Esophagus (tissue), 2 donors: ENCODE results near the gene GTF2B. TPM values are rescaled to one million over a fixed set of nuclear protein-coding genes. Genes with fewer than 3 reads are reported as not detected.
"Not testable (repeated sequence)": the region's sequence is repeated elsewhere in the genome, so short reads cannot be mapped to it uniquely, and the experiment has no call there.

Experiments used
- H3K27ac ChIP-seq, 2 donors: one replicate each; pipeline ENCODE4 v1.5.1; 2013; ENCODE audit warnings: low read depth in 2 of 2, mild to moderate bottlenecking in 2 of 2, inconsistent platforms in 1 of 2, low read length in 1 of 2, moderate library complexity in 1 of 2
- H3K27me3 ChIP-seq, 2 donors: one replicate each; pipeline ENCODE4 v1.6.1; 2013; ENCODE audit warnings: low read length in 2 of 2, control low read depth in 1 of 2, mild to moderate bottlenecking in 1 of 2; ENCODE audit not compliant: insufficient read depth in 2 of 2, control insufficient read depth in 1 of 2
- H3K36me3 ChIP-seq, 2 donors: one replicate each; pipeline ENCODE4 v1.6.1; 2013; ENCODE audit warnings: low read length in 1 of 2; ENCODE audit not compliant: control insufficient read depth in 2 of 2, insufficient read depth in 2 of 2
- H3K4me1 ChIP-seq, 2 donors: one replicate each; pipeline ENCODE4 v1.6.1; 2013; ENCODE audit warnings: low read length in 1 of 2; ENCODE audit not compliant: control insufficient read depth in 2 of 2, insufficient read depth in 2 of 2
- H3K4me3 ChIP-seq, 2 donors: one replicate each; pipeline ENCODE4 v1.5.1; 2013; ENCODE audit warnings: low read length in 2 of 2, mild to moderate bottlenecking in 2 of 2, low read depth in 1 of 2, moderate library complexity in 1 of 2
- H3K9me3 ChIP-seq, 2 donors: one replicate each; pipeline ENCODE4 v1.6.1; 2013; ENCODE audit warnings: mild to moderate bottlenecking in 2 of 2, low read depth in 1 of 2, low read length in 1 of 2, moderate library complexity in 1 of 2; ENCODE audit not compliant: control insufficient read depth in 2 of 2, insufficient read depth in 1 of 2
- WGBS, 2 donors: extraction: QIAGEN DNeasy Blood & Tissue Kit; methylation state at CpG; one replicate each; pipeline ENCODE4 v1.1.7; 2013; 5-methylcytosine and 5-hydroxymethylcytosine counted together
- polyA plus RNA-seq, 2 donors: library from polyadenylated mRNA; stranded (reverse); fragments of 200-250 nt; gene quantifications; one replicate each; pipeline ENCODE4 v1.2.3, GENCODE V29; 2013
- donor health status: healthy with polysubstance abuse.
- donor health status: Bipolar disorder and iron deficiency.

GTF2B gene, protein sequence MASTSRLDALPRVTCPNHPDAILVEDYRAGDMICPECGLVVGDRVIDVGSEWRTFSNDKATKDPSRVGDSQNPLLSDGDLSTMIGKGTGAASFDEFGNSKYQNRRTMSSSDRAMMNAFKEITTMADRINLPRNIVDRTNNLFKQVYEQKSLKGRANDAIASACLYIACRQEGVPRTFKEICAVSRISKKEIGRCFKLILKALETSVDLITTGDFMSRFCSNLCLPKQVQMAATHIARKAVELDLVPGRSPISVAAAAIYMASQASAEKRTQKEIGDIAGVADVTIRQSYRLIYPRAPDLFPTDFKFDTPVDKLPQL
- 10 to 100 TPM; 19.8 to 25.5 TPM for polyA plus RNA-seq

GRCh38 chr1:88891318-88891950 lies at the start of gene GTF2B:
GTF2B (minus strand) TSS chr1:88891567; CDS start chr1:88891499, 68 bp downstream.
- H3K4me3 ChIP-seq: peak within 1 kb of the TSS; percentile 96 to 99
- H3K27ac ChIP-seq: peak within 1 kb of the TSS; percentile 95 to 98
- H3K36me3 ChIP-seq: no peaks in the 10 kb centered on the region
- no peaks in the 10 kb centered on the region for H3K4me1 ChIP-seq
- WGBS, 2 donors: 0% methylated on average over 47 of the region's 47 CpGs
- no peaks in the 10 kb centered on the region for H3K27me3 ChIP-seq
- no peaks in the 10 kb centered on the region for H3K9me3 ChIP-seq

DNA sequence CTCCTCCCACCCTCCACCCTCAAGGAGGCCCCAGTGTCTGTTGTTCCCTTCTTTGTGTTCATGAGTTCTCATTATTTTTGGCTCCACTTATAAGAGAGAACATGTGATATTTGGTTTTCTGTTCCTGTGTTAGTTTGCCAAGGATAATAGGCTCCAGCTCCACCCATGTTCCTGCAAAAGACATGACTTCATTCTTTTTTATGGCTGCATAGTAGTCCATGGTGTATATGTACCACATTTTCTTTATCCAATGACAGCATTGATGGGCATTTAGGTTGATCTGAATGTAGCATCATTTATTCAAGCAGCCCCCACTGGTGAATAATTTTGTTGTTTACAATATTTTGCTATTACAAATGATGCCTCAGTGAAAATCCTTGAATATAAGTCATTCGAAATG lies 47.2 kb upstream of the GTF2B start:
- H3K9me3 ChIP-seq, H3K27me3 ChIP-seq, H3K4me3 ChIP-seq, H3K4me1 ChIP-seq, H3K27ac ChIP-seq: not testable (repeated sequence)
- peaks cover 4 to 20% of the 10 kb centered on the region in 2 donors for H3K36me3 ChIP-seq
- 97 to 100% methylated on average over 1 of the region's 1 CpG for WGBS, 2 donors

GRCh38 chr1:88936760-88937342 lies 45.5 kb upstream of the GTF2B start:
- Histone ChIP-seq H3K9me3 (no peaks in the 10 kb centered on the region), H3K27me3 (no peaks in the 10 kb centered on the region), H3K27ac (no peak overlapping the region), H3K4me1 (no peaks in the 10 kb centered on the region), H3K36me3 (peaks cover 4 to 21% of the 10 kb centered on the region in 2 donors), H3K4me3 (no peak overlapping the region)
- 84 to 89% methylated on average over 4 of the region's 4 CpGs for WGBS, 2 donors

- H3K4me3 ChIP-seq: no peak overlapping the region
- no peaks in the 10 kb centered on the region for H3K9me3 ChIP-seq
- no peaks in the 10 kb centered on the region for H3K4me1 ChIP-seq
- H3K27me3 ChIP-seq: no peaks in the 10 kb centered on the region
- peaks cover 4 to 21% of the 10 kb centered on the region in 2 donors for H3K36me3 ChIP-seq
- H3K27ac ChIP-seq: no peak overlapping the region
These were observed 44.8 kb upstream of the GTF2B start for GRCh38 chr1:88936223-88936523.

- H3K4me1 ChIP-seq: no peaks in the 10 kb centered on the region
- H3K27me3 ChIP-seq: no peaks in the 10 kb centered on the region
- 62 to 65% methylated on average over 5 of the region's 5 CpGs for WGBS, 2 donors
- no peak overlapping the region for H3K4me3 ChIP-seq
- H3K27ac ChIP-seq: no peak overlapping the region
- H3K36me3 ChIP-seq: peaks cover 4 to 20% of the 10 kb centered on the region in 2 donors
- H3K9me3 ChIP-seq: no peaks in the 10 kb centered on the region
These were observed 44.3 kb upstream of the GTF2B start for GRCh38 chr1:88935522-88936222.

- WGBS, 2 donors: 85 to 91% methylated on average over 7 of the region's 7 CpGs
- peaks cover 1 to 14% of the 10 kb centered on the region in 2 donors for H3K36me3 ChIP-seq
- H3K4me1 ChIP-seq: not testable (repeated sequence)
These were observed 38.8 kb upstream of the GTF2B start for GRCh38 chr1:88930176-88930575.

GRCh38 chr1:88923224-88923623 lies 31.9 kb upstream of the GTF2B start:
- H3K9me3 ChIP-seq: peaks cover 10 to 11% of the 10 kb centered on the region in 2 donors
- peaks cover 11 to 16% of the 10 kb centered on the region in 2 donors for H3K36me3 ChIP-seq
- H3K27ac ChIP-seq: no peak overlapping the region
- 89 to 97% methylated on average over 2 of the region's 2 CpGs for WGBS, 2 donors
- no peaks in the 10 kb centered on the region for H3K4me1 ChIP-seq
- H3K27me3 ChIP-seq: no peaks in the 10 kb centered on the region
- H3K4me3 ChIP-seq: no peak overlapping the region

More at GRCh38 chr1:88930176-88930575, 38.8 kb upstream of the GTF2B start:
- H3K27ac ChIP-seq, H3K27me3 ChIP-seq, H3K9me3 ChIP-seq, H3K4me3 ChIP-seq: not testable (repeated sequence)

GRCh38 chr1:88922214-88922613 lies 30.8 kb upstream of the GTF2B start:
- no peaks in the 10 kb centered on the region for H3K4me1 ChIP-seq
- peaks cover 11 to 12% of the 10 kb centered on the region in 2 donors for H3K9me3 ChIP-seq
- peaks cover 11 to 16% of the 10 kb centered on the region in 2 donors for H3K36me3 ChIP-seq
- H3K27me3 ChIP-seq: no peaks in the 10 kb centered on the region
- no peak overlapping the region for H3K27ac ChIP-seq
- 89 to 90% methylated on average over 3 of the region's 3 CpGs for WGBS, 2 donors
- no peak overlapping the region for H3K4me3 ChIP-seq

GRCh38 chr1:88920845-88921244 lies 29.5 kb upstream of the GTF2B start:
- Histone ChIP-seq H3K36me3 (peaks cover 11 to 16% of the 10 kb centered on the region in 2 donors), H3K27me3 (no peaks in the 10 kb centered on the region), H3K4me1 (no peaks in the 10 kb centered on the region), H3K4me3 (no peak overlapping the region), H3K27ac (no peak overlapping the region), H3K9me3 (peaks cover 11 to 12% of the 10 kb centered on the region in 2 donors)
- WGBS, 2 donors: 100% methylated on average over 1 of the region's 1 CpG
